H1 (cell line): ENCODE measurements around the gene DNAJB13. TPM values are rescaled to one million over a fixed set of nuclear protein-coding genes. Genes with fewer than 3 reads are reported as not detected.

ENCODE experiments used
- CTCF ChIA-PET: fragments of 300-600 bp; sonication (Branson Sonifier 250); formaldehyde crosslinking; loops from one replicate; lab custom pipeline; 2021; ENCODE audit not compliant: partially characterized antibody; lab: Charles Lee
- POLR2A ChIA-PET: fragments of 300-600 bp; sonication (Branson Sonifier 250); formaldehyde crosslinking; loops from one replicate; lab custom pipeline; 2021; ENCODE audit warnings: inconsistent platforms; ENCODE audit not compliant: partially characterized antibody; lab: Charles Lee
- DNase-seq, 2 experiments: peaks; one replicate each; pipeline versions ENCODE4 v3.0.0 to v3.0.0-alpha.2; 2010 to 2022; ENCODE audit warnings: low spot score in 2 of 2, low read depth in 1 of 2, mixed read lengths in 1 of 2
- FAIRE-seq: peaks from 2 replicates; lab custom pipeline; 2011; peaks lifted over from hg19 to GRCh38; lab: Jason Lieb, UNC
- H2AFZ ChIP-seq: 2 replicates; pipeline ENCODE4 v1.8.1; 2012; ENCODE audit warnings: low read length, inconsistent platforms
- H2AK5ac ChIP-seq: 2 replicates; pipeline ENCODE4 v1.6.1; 2013; ENCODE audit warnings: low read depth, low read length
- H2BK120ac ChIP-seq: replicated peaks from 2 replicates; pipeline ENCODE3; 2013; ENCODE audit warnings: low read depth, low read length, inconsistent platforms
- H2BK12ac ChIP-seq: 2 replicates; pipeline ENCODE4 v1.6.1; 2013; ENCODE audit warnings: low read depth, low read length
- H2BK15ac ChIP-seq: 2 replicates; pipeline ENCODE4 v1.6.1; 2013; ENCODE audit warnings: low read length
- H2BK20ac ChIP-seq: 2 replicates; pipeline ENCODE4 v1.6.1; 2013; ENCODE audit warnings: low read length
- H2BK5ac ChIP-seq: 2 replicates; pipeline ENCODE4 v1.6.1; 2013; ENCODE audit warnings: low read depth, low read length
- H3K14ac ChIP-seq: 2 replicates; pipeline ENCODE4 v1.6.1; 2013; ENCODE audit warnings: inconsistent platforms; ENCODE audit not compliant: insufficient read length
- H3K18ac ChIP-seq: 2 replicates; pipeline ENCODE4 v1.6.1; 2013; ENCODE audit warnings: low read length; ENCODE audit errors: extremely low read depth
- H3K23ac ChIP-seq: 2 replicates; pipeline ENCODE4 v1.6.1; 2013; ENCODE audit warnings: inconsistent platforms; ENCODE audit not compliant: insufficient read length
- H3K23me2 ChIP-seq: 2 replicates; pipeline ENCODE4 v1.6.1; 2013; ENCODE audit warnings: low read depth, low read length
- H3K27ac ChIP-seq: 2 replicates; pipeline ENCODE4 v1.6.1; 2011; ENCODE audit warnings: low read depth, low read length, inconsistent platforms
- H3K27me3 ChIP-seq, 4 experiments: replicated peaks in 1 of 4; 1 replicate in 1 of 4; 2 replicates in 3 of 4; pipeline versions ENCODE4 v1.6.1 to v1.8.1; 2011 to 2013; ENCODE audit warnings: low read length in 3 of 4, mild to moderate bottlenecking in 3 of 4, inconsistent platforms in 2 of 4, mixed read lengths in 2 of 4, moderate library complexity in 1 of 4; ENCODE audit not compliant: control insufficient read depth in 3 of 4, insufficient read depth in 3 of 4; ENCODE audit errors: extremely low read depth in 1 of 4
- H3K36me3 ChIP-seq, 4 experiments: 2 replicates each; pipeline versions ENCODE4 v1.6.1 to v1.8.1; 2011 to 2013; ENCODE audit warnings: mild to moderate bottlenecking in 4 of 4, low read length in 3 of 4, moderate library complexity in 2 of 4, control low read depth in 1 of 4, inconsistent platforms in 1 of 4; ENCODE audit not compliant: insufficient read depth in 4 of 4, control insufficient read depth in 2 of 4
- H3K4ac ChIP-seq: replicated peaks from 2 replicates; pipeline ENCODE3; 2013; ENCODE audit warnings: low read length, low read depth, mixed read lengths, inconsistent platforms; ENCODE audit not compliant: insufficient read length
- H3K4me1 ChIP-seq, 4 experiments: replicated peaks in 1 of 4; 1 replicate in 1 of 4; 2 replicates in 3 of 4; pipeline versions ENCODE4 v1.6.1 to v1.8.1; 2011 to 2013; ENCODE audit warnings: low read length in 3 of 4, inconsistent platforms in 2 of 4, mixed read lengths in 1 of 4; ENCODE audit not compliant: insufficient read depth in 4 of 4, control insufficient read depth in 3 of 4
- H3K4me2 ChIP-seq, 2 experiments: 2 replicates each; pipeline versions ENCODE4 v1.6.1 to v1.8.1; 2011 to 2013; ENCODE audit warnings: low read depth in 2 of 2, low read length in 2 of 2, control low read depth in 1 of 2, inconsistent platforms in 1 of 2, mild to moderate bottlenecking in 1 of 2; ENCODE audit not compliant: insufficient read depth in 1 of 2
- H3K4me3 ChIP-seq, 4 experiments: fragments of 200-600, 300-600 bp in 1 of 4; sonication (generic), shearing (Covaris generic), sonication (Bioruptor Twin) in 1 of 4; 2 replicates each; pipeline versions ENCODE4 v1.5.1 to v1.8.1; 2011 to 2016; ENCODE audit warnings: low read length in 4 of 4, low read depth in 3 of 4, control low read depth in 2 of 4, inconsistent platforms in 2 of 4, mild to moderate bottlenecking in 2 of 4, mixed read lengths in 1 of 4, moderate library complexity in 1 of 4; ENCODE audit not compliant: insufficient read depth in 2 of 4; ENCODE audit errors: extremely low read depth in 1 of 4
- H3K56ac ChIP-seq: replicated peaks from 2 replicates; pipeline ENCODE3; 2013; ENCODE audit warnings: low read depth, mild to moderate bottlenecking, mixed read lengths, low read length, inconsistent platforms; ENCODE audit not compliant: insufficient read length
- H3K79me1 ChIP-seq: 2 replicates; pipeline ENCODE4 v1.6.1; 2013; ENCODE audit warnings: low read depth, low read length, control low read depth
- H3K79me2 ChIP-seq, 2 experiments: 2 replicates each; pipeline versions ENCODE4 v1.6.1 to v1.8.1; 2012 to 2013; ENCODE audit warnings: low read length in 2 of 2, mild to moderate bottlenecking in 2 of 2, inconsistent platforms in 1 of 2; ENCODE audit not compliant: insufficient read depth in 2 of 2, control insufficient read depth in 1 of 2
- H3K9ac ChIP-seq, 4 experiments: replicated peaks in 1 of 4; 1 replicate in 1 of 4; 2 replicates in 3 of 4; pipeline versions ENCODE4 v1.6.1 to v1.8.1; 2011 to 2013; ENCODE audit warnings: low read depth in 3 of 4, low read length in 3 of 4, control low read depth in 2 of 4, mild to moderate bottlenecking in 2 of 4, moderate library complexity in 2 of 4, inconsistent platforms in 1 of 4; ENCODE audit errors: extremely low read depth in 1 of 4
- H3K9me3 ChIP-seq, 2 experiments: 2 replicates each; pipeline versions ENCODE4 v1.6.1 to v1.8.1; 2012 to 2013; ENCODE audit warnings: mild to moderate bottlenecking in 2 of 2, moderate library complexity in 2 of 2, control low read depth in 1 of 2, inconsistent platforms in 1 of 2, low read depth in 1 of 2, low read length in 1 of 2, mixed read lengths in 1 of 2; ENCODE audit not compliant: insufficient read depth in 2 of 2
- H4K20me1 ChIP-seq, 2 experiments: replicated peaks in 1 of 2; 2 replicates each; pipeline versions ENCODE3 to v1.8.1; 2011 to 2013; ENCODE audit warnings: inconsistent platforms in 2 of 2, low read length in 2 of 2, mild to moderate bottlenecking in 1 of 2; ENCODE audit not compliant: insufficient read depth in 2 of 2, control insufficient read depth in 1 of 2
- H4K5ac ChIP-seq: 2 replicates; pipeline ENCODE4 v1.6.1; 2013; ENCODE audit warnings: low read length, low read depth, mixed read lengths, inconsistent platforms; ENCODE audit not compliant: insufficient read length
- H4K8ac ChIP-seq: 2 replicates; pipeline ENCODE4 v1.8.0; 2013; ENCODE audit warnings: mild to moderate bottlenecking, moderate library complexity, low read length, inconsistent platforms; ENCODE audit not compliant: insufficient read depth; ENCODE audit errors: extremely low read depth
- H4K91ac ChIP-seq: replicated peaks from 2 replicates; pipeline ENCODE3; 2013; ENCODE audit warnings: low read length, mixed read lengths, inconsistent platforms; ENCODE audit not compliant: insufficient read length
- CTCF ChIP-seq, 3 experiments: IDR thresholded peaks; 1 replicate in 2 of 3; 2 replicates in 1 of 3; pipeline versions ENCODE4 v1.5.1 to v1.6.1; 2011; ENCODE audit warnings: low read length in 3 of 3, mild to moderate bottlenecking in 3 of 3, inconsistent platforms in 2 of 3, low read depth in 1 of 3, moderate library complexity in 1 of 3; ENCODE audit not compliant: insufficient read depth in 1 of 3; ENCODE audit errors: control extremely low read depth in 1 of 3
- RAD21 ChIP-seq, 2 experiments: IDR thresholded peaks in 1 of 2; conservative IDR thresholded peaks in 1 of 2; 2 replicates each; pipeline ENCODE4 v1.6.1; 2011; ENCODE audit warnings: low read depth in 2 of 2, low read length in 2 of 2, improper control_type of control experiment in 1 of 2, inconsistent platforms in 1 of 2, mild to moderate bottlenecking in 1 of 2, moderate library complexity in 1 of 2
- SIN3A ChIP-seq, 2 experiments: IDR thresholded peaks in 1 of 2; conservative IDR thresholded peaks in 1 of 2; 2 replicates each; pipeline ENCODE4 v1.6.1; 2011 to 2012; ENCODE audit warnings: low read length in 2 of 2, improper control_type of control experiment in 1 of 2, low read depth in 1 of 2, mild to moderate bottlenecking in 1 of 2
- WGBS, 2 experiments: shearing (Covaris generic) in 1 of 2; methylation state at CpG; one replicate each; pipeline versions ENCODE4 v1.1.6 to v1.1.7; 2013 to 2015; ENCODE audit warnings: low lambda C conversion rate in 2 of 2, mixed read lengths in 2 of 2, inconsistent platforms in 1 of 2, low coverage in 1 of 2, missing lambda C conversion rate in 1 of 2; ENCODE audit not compliant: insufficient replicate concordance in 2 of 2, insufficient coverage in 1 of 2, insufficient read length in 1 of 2; ENCODE audit errors: extremely low coverage in 1 of 2, missing lambda C conversion rate in 1 of 2; 5-methylcytosine and 5-hydroxymethylcytosine counted together
- polyA plus RNA-seq, 7 experiments: library from polyadenylated mRNA; depleted of rRNA in 3 of 7; stranded (reverse) in 5 of 7; unstranded in 2 of 7; fragments of >200 nt in 5 of 7; fragments of 200-250 nt in 2 of 7; gene quantifications; 1 replicate in 5 of 7; 2 replicates in 1 of 7; 4 replicates in 1 of 7; pipeline versions ENCODE4 v1.2.1 to v1.2.3, GENCODE V29; 2011 to 2013; ENCODE audit warnings: missing spikeins in 2 of 7, mixed read lengths in 2 of 7
- total RNA-seq: library from RNA; stranded (reverse); fragmentation: NEBNext Ultra II Directional; extraction: Animal tissue kit (Norgen Biotek cat#: 25700); gene quantifications from 2 replicates; pipeline ENCODE4 v1.2.1, GENCODE V29; 2021

The DNAJB13 gene
- total and polyA plus RNA-seq, 2 of the 8 experiments (the other 6 are each of a cell fraction or from before 2014, with no cell fraction given) = 0.27 TPM; not detected in 1

DNA sequence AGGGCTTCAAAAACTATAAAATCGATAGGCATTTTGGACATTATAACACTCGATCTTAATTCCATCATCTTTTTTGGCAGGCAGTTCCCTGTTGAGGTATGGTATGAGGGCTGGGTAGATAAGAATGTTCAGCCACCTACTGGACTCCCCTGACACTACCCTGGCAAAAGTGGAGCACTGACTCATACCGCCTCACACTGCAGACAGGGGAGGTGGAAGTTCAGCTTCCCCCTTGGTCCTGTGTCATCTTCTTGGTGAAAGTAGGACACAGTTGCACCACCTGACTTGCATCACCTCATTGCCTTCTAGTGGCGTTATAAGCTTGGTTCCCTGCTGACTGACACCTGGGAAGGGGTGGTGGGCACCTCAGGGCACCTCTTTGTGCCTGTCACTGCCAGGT is 43.6 kb upstream of the DNAJB13 start:
- H2BK120ac ChIP-seq = no peak overlapping the region
- no peak overlapping the region for H3K4ac ChIP-seq
- no peak overlapping the region for H3K14ac ChIP-seq
- no peaks in the 10 kb centered on the region for H3K79me1 ChIP-seq
- H2AK5ac ChIP-seq = no peak overlapping the region
- H3K9me3 ChIP-seq = no peaks in the 10 kb centered on the region
- no peak overlapping the region for H3K9ac ChIP-seq
- no peak overlapping the region for H2BK15ac ChIP-seq
- H4K91ac ChIP-seq = no peak overlapping the region
- H2BK20ac ChIP-seq = no peak overlapping the region
- H3K4me1 ChIP-seq = no peaks in the 10 kb centered on the region
- H4K5ac ChIP-seq = no peak overlapping the region
- no peak overlapping the region for H2AFZ ChIP-seq
- H3K4me2 ChIP-seq = no peak overlapping the region
- DNase-seq (no peak), FAIRE-seq (peak; percentile 24)
- no peak overlapping the region for H3K18ac ChIP-seq
- no peak overlapping the region for H4K8ac ChIP-seq
- WGBS, 2 experiments = 86% methylated on average over 4 of the region's 4 CpGs; no CpG with 5 or more reads in 1 of the 2 experiments
- no peaks in the 10 kb centered on the region for H4K20me1 ChIP-seq
- no peaks in the 10 kb centered on the region for H3K27me3 ChIP-seq
- no peak overlapping the region for H2BK12ac ChIP-seq
- peaks cover 0 to 5% (median under 1%) of the 10 kb centered on the region in 4 experiments; a peak in 2 of 8 replicates for H3K36me3 ChIP-seq
- CTCF ChIA-PET = interaction anchor here (0.8 to 3.3 kb wide), 14 partner anchors 9 to 176 kb away, joined by 3 to 11 read pairs (median 4); no protein-coding TSS in a partner anchor
- no peak overlapping the region for H2BK5ac ChIP-seq
- TF ChIP-seq RAD21 (IDR thresholded peaks at IDR 0.05 in 1 of 2, conservative IDR thresholded peaks at IDR 0.05 in 1 of 2; ENCODE audit: low read depth in 2 of 2, low read length in 2 of 2) = peak in 1 of 2 experiments; percentile 40; a peak in 1 of 4 replicates
- no peak for TF ChIP-seq SIN3A (conservative IDR thresholded peaks at IDR 0.05 in 1 of 2, IDR thresholded peaks at IDR 0.05 in 1 of 2; ENCODE audit: low read depth in 1 of 2, low read length in 2 of 2)
- peak; percentile 20 to 37 (median 28) for TF ChIP-seq CTCF (IDR thresholded peaks at IDR 0.05; ENCODE audit: control extremely low read depth in 1 of 3, insufficient read depth in 1 of 3, low read depth in 1 of 3, low read length in 3 of 3)
- H3K23ac ChIP-seq = no peak overlapping the region
- H3K27ac ChIP-seq = no peak overlapping the region
- POLR2A ChIA-PET = interaction anchor here (0.5 to 1.1 kb wide), 2 partner anchors 100 to 128 kb away, joined by 3 to 4 read pairs; no protein-coding TSS in a partner anchor
- no peak overlapping the region for H3K56ac ChIP-seq
- no peaks in the 10 kb centered on the region; the same call in 1 of the 2 replicates for H3K23me2 ChIP-seq
- H3K4me3 ChIP-seq = no peak overlapping the region
- no peaks in the 10 kb centered on the region for H3K79me2 ChIP-seq
